Esophagus (tissue), 2 donors: ENCODE measurements around the gene GSDMA. TPM values are rescaled to one million over a fixed set of nuclear protein-coding genes. Genes with fewer than 3 reads are reported as not detected.

Source experiments
- H3K27ac ChIP-seq, 2 donors: one replicate each; pipeline ENCODE4 v1.5.1; 2013; ENCODE audit warnings: low read depth in 2 of 2, mild to moderate bottlenecking in 2 of 2, inconsistent platforms in 1 of 2, low read length in 1 of 2, moderate library complexity in 1 of 2
- H3K27me3 ChIP-seq, 2 donors: one replicate each; pipeline ENCODE4 v1.6.1; 2013; ENCODE audit warnings: low read length in 2 of 2, control low read depth in 1 of 2, mild to moderate bottlenecking in 1 of 2; ENCODE audit not compliant: insufficient read depth in 2 of 2, control insufficient read depth in 1 of 2
- H3K36me3 ChIP-seq, 2 donors: one replicate each; pipeline ENCODE4 v1.6.1; 2013; ENCODE audit warnings: low read length in 1 of 2; ENCODE audit not compliant: control insufficient read depth in 2 of 2, insufficient read depth in 2 of 2
- H3K4me1 ChIP-seq, 2 donors: one replicate each; pipeline ENCODE4 v1.6.1; 2013; ENCODE audit warnings: low read length in 1 of 2; ENCODE audit not compliant: control insufficient read depth in 2 of 2, insufficient read depth in 2 of 2
- H3K4me3 ChIP-seq, 2 donors: one replicate each; pipeline ENCODE4 v1.5.1; 2013; ENCODE audit warnings: low read length in 2 of 2, mild to moderate bottlenecking in 2 of 2, low read depth in 1 of 2, moderate library complexity in 1 of 2
- H3K9me3 ChIP-seq, 2 donors: one replicate each; pipeline ENCODE4 v1.6.1; 2013; ENCODE audit warnings: mild to moderate bottlenecking in 2 of 2, low read depth in 1 of 2, low read length in 1 of 2, moderate library complexity in 1 of 2; ENCODE audit not compliant: control insufficient read depth in 2 of 2, insufficient read depth in 1 of 2
- WGBS, 2 donors: extraction: QIAGEN DNeasy Blood & Tissue Kit; methylation state at CpG; one replicate each; pipeline ENCODE4 v1.1.7; 2013; 5-methylcytosine and 5-hydroxymethylcytosine counted together
- polyA plus RNA-seq, 2 donors: library from polyadenylated mRNA; stranded (reverse); fragments of 200-250 nt; gene quantifications; one replicate each; pipeline ENCODE4 v1.2.3, GENCODE V29; 2013
- donor health status: healthy with polysubstance abuse.
- donor health status: Bipolar disorder and iron deficiency.

The GSDMA gene
- polyA plus RNA-seq, 2 donors = 0.59 to 0.98 TPM

GRCh38 chr17:39954876-39955275, 7.9 kb upstream of the GSDMA start:
- H3K27me3 ChIP-seq = no peaks in the 10 kb centered on the region
- peaks cover 0 to 7% of the 10 kb centered on the region in 2 donors for H3K4me1 ChIP-seq
- no peaks in the 10 kb centered on the region for H3K9me3 ChIP-seq
- H3K4me3 ChIP-seq = no peak overlapping the region
- H3K27ac ChIP-seq = no peak overlapping the region
- WGBS, 2 donors = 50 to 64% methylated on average over 4 of the region's 4 CpGs
- H3K36me3 ChIP-seq = no peaks in the 10 kb centered on the region

- Histone ChIP-seq H3K4me1 (peaks cover 0 to 7% of the 10 kb centered on the region in 2 donors), H3K27me3 (no peaks in the 10 kb centered on the region), H3K9me3 (no peaks in the 10 kb centered on the region), H3K27ac (no peak overlapping the region), H3K4me3 (no peak overlapping the region), H3K36me3 (no peaks in the 10 kb centered on the region)
- 72 to 75% methylated on average over 4 of the region's 4 CpGs for WGBS, 2 donors
Measured at GRCh38 chr17:39955726-39956225, 7.0 kb upstream of the GSDMA start.

- no peak overlapping the region for H3K27ac ChIP-seq
- H3K4me1 ChIP-seq = no peaks in the 10 kb centered on the region
- no peak overlapping the region for H3K4me3 ChIP-seq
- no peaks in the 10 kb centered on the region for H3K36me3 ChIP-seq
- 49 to 61% methylated on average over 8 of the region's 8 CpGs for WGBS, 2 donors
- no peaks in the 10 kb centered on the region for H3K27me3 ChIP-seq
- H3K9me3 ChIP-seq = no peaks in the 10 kb centered on the region
Measured at GRCh38 chr17:39960524-39961041, 2.2 kb upstream of the GSDMA start.

- H3K4me1 ChIP-seq = no peaks in the 10 kb centered on the region
- WGBS, 2 donors = 57 to 63% methylated on average over 6 of the region's 6 CpGs
Measured at GRCh38 chr17:39963829-39964228, 1.0 kb downstream of the GSDMA start.

GRCh38 chr17:39965017-39965699, 2.4 kb downstream of the GSDMA start:
- H3K4me1 ChIP-seq = no peaks in the 10 kb centered on the region
- no peak overlapping the region for H3K27ac ChIP-seq
- H3K36me3 ChIP-seq = no peaks in the 10 kb centered on the region
- H3K4me3 ChIP-seq = no peak overlapping the region
- peaks cover 0 to 3% of the 10 kb centered on the region in 2 donors for H3K27me3 ChIP-seq
- no peaks in the 10 kb centered on the region for H3K9me3 ChIP-seq
- WGBS, 2 donors = 66 to 67% methylated on average over 8 of the region's 8 CpGs

More at GRCh38 chr17:39963829-39964228, 1.0 kb downstream of the GSDMA start:
- Histone ChIP-seq H3K36me3 (no peaks in the 10 kb centered on the region), H3K4me3 (no peak overlapping the region), H3K9me3 (no peaks in the 10 kb centered on the region), H3K27me3 (peaks cover 0 to 3% of the 10 kb centered on the region in 2 donors), H3K27ac (no peak overlapping the region)

GRCh38 chr17:39966771-39967170, 4.0 kb downstream of the GSDMA start:
- H3K27me3 ChIP-seq = peaks cover 0 to 3% of the 10 kb centered on the region in 2 donors
- H3K4me3 ChIP-seq = no peak overlapping the region
- no peaks in the 10 kb centered on the region for H3K9me3 ChIP-seq
- WGBS, 2 donors = 68 to 69% methylated on average over 6 of the region's 6 CpGs
- no peak overlapping the region for H3K27ac ChIP-seq
- H3K36me3 ChIP-seq = no peaks in the 10 kb centered on the region
- no peaks in the 10 kb centered on the region for H3K4me1 ChIP-seq

GRCh38 chr17:39968761-39969160, 6.0 kb downstream of the GSDMA start:
- H3K4me3 ChIP-seq = no peak overlapping the region
- H3K9me3 ChIP-seq = no peaks in the 10 kb centered on the region
- H3K4me1 ChIP-seq = no peaks in the 10 kb centered on the region
- WGBS, 2 donors = 70 to 85% methylated on average over 2 of the region's 2 CpGs
- H3K27ac ChIP-seq = no peak overlapping the region
- H3K36me3 ChIP-seq = no peaks in the 10 kb centered on the region
- H3K27me3 ChIP-seq = peaks cover 0 to 3% of the 10 kb centered on the region in 2 donors

GRCh38 chr17:39969375-39969774, 6.6 kb downstream of the GSDMA start:
- Histone ChIP-seq H3K9me3 (no peaks in the 10 kb centered on the region), H3K4me1 (no peaks in the 10 kb centered on the region), H3K27me3 (peaks cover 0 to 3% of the 10 kb centered on the region in 2 donors), H3K36me3 (no peaks in the 10 kb centered on the region), H3K27ac (no peak overlapping the region), H3K4me3 (no peak overlapping the region)
- WGBS, 2 donors = 77 to 81% methylated on average over 6 of the region's 6 CpGs

GRCh38 chr17:39970157-39970692, 7.4 kb downstream of the GSDMA start:
- WGBS, 2 donors = 66 to 67% methylated on average over 7 of the region's 7 CpGs
- H3K36me3 ChIP-seq = no peaks in the 10 kb centered on the region
- H3K27me3 ChIP-seq = peaks cover 0 to 3% of the 10 kb centered on the region in 2 donors
- no peaks in the 10 kb centered on the region for H3K4me1 ChIP-seq
- H3K4me3 ChIP-seq = no peak overlapping the region
- H3K27ac ChIP-seq = no peak overlapping the region
- no peaks in the 10 kb centered on the region for H3K9me3 ChIP-seq
